T-helper 22 cell (primary cell): Measurements from ENCODE around the gene INPP4A.

Source experiments
- DNase-seq: peaks from one replicate; pipeline ENCODE4 v3.0.0-alpha.2; 2020; ENCODE audit warnings: low read depth

The INPP4A gene

DNA sequence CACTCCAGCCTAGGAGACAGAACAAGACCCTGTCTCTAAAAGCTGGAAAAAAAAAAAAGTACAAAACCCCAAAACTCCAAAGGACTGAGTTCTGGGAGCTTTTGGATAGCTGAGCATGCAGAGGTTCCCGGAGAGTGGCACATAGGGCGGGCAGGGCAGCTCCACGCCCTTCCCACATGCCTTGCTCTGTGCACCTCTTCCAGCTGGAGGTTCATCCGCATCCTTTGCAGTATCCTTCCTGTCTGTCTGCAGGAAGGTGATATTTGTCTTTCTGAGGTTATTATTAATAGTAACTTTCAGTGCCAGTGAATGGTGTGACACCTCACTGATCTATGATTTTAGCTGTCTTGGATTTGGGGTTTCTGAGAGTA is 70.2 kb downstream of the INPP4A start:
- no peak for DNase-seq

GRCh38 chr2:98515250-98515991 is 70.8 kb downstream of the INPP4A start:
- no peak for DNase-seq

- no peak for DNase-seq
Measured at GRCh38 chr2:98516571-98516970, 71.9 kb downstream of the INPP4A start.

DNA sequence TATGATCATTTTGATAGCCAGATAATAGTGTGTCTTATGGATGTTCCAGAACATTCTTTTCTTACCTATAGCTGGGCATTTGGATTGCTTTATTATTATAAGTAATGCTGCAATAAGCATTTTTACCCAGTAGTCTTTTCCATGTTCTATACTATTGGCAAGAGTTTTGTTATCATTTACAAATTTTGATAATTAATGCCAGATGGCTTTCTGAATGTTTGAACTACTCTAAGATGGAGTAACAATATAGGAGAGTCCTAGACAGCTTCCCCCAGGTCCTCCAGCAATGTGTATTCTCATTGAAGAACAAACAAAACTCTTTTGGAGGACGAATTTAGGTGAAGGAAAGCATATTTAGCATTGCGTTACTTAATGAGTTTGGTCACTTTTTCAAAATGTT is 73.0 kb downstream of the INPP4A start:
- DNase-seq = no peak

DNA sequence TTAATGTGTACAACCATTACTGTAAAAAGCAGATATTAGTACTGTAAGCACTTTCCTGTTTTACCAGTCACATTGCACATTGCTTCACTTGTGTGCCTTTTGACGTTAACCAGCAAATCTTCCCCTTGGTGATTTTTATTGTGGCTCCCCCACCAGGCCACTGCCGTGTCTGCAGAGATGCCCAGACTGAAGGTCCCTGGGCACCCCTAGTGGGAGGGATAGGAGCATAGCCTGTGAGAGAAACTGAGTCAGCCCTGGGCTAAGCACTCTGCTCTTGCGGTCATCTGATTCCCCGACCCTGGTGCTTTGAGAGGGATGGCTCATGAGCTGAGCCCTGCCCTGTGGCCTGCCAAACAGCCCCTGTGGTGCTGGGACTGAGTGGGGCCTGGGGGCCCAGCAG is 73.4 kb downstream of the INPP4A start:
- DNase-seq = peak; percentile 15

DNA sequence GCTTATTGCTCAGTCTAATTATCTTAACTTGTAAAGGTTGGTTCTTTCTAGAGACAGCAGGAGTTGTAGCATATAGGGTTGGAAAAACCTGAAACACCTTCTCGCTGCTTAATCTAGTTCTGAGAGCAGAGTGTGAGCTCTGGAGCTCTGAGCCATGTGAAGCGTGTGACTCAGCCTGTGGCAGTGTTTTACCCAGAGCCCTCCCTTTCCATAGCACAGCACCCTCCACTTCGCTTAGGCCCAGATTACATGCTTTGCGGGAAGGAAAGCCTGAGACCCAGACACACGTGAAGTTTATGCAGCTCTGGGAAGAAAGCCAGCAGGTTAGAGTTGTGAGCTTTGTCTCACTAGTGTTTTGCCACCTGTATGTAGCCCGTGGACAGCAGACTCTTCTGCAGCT is 74.5 kb downstream of the INPP4A start:
- no peak for DNase-seq

DNA sequence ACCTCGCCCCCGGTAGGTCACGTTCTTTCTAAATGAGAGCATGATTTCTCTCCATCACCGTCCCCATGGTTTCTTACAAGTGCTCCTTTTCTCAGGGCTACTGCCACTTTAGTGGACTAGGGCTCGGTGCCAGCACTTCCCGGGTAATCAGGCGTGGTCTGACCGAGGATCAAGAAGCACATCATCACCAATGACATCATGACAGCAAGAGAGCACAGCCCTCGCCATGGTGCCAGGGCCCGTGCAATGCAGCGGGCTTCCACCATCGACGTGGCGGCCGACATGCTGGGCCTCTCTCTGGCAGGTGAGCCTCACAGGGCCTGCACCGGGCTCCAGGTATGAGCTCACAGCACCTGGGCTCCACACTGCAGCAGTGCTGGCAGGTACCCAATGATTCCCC is 75.2 kb downstream of the INPP4A start:
- no peak for DNase-seq

DNA sequence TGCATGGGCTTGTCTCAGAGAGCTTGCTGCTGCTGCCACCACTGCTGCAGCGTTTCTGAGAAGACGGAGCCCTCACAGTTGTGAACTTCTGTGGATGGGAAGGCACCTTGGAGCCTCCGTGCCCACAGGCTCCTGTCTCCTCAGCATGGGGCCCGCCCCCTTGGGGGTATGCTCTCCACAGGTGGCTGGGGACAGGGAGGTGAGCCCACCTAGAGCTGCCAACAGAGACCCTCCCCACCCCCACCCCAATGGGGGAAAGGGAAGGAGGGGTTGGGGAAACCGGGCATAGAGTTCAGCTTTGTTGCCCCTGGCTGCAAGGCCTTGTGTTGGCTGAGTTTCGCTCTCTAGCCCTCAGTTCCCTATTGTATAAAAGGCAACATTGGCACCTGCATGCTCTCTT is 76.1 kb downstream of the INPP4A start:
- no peak for DNase-seq

DNA sequence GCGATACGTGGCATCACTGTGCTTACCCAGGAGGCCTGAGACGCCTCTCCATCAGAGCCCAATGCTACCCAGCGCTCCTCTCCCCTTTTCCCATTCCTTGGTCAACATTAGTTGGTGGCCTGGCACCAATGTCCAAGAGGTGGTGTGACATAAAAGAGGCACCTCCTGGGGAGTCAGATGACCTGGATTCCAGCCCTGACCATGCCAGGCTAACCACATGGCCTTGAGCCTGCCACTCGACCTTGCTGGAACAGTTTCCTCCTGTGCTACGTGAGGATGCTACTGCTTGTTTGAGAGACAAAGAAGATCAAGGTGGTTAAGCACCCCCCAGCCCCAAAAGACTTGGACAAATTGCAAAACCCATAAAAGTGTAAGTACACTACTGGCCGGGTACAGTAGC is 76.6 kb downstream of the INPP4A start:
- DNase-seq = no peak

- no peak for DNase-seq
Measured at GRCh38 chr2:98522854-98523253, 78.2 kb downstream of the INPP4A start.

DNA sequence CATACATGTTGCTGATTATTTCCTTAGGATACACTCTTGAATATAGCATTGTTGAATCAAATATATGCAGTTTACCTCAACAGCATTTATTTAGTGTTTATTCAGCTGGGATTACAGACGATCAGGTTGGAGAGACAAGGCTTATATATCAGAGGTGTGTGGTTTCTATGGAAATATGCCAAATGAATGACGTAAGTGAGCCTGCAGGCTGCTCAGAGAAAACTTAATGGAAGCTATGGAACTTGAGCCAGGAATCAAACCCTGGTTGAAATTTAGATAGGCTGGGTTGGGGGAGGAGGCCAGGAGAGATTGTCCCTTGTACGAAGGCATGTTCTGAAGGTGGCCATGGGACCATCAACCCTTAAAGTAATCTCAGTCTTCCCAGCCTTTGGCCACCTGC is 79.5 kb downstream of the INPP4A start:
- no peak for DNase-seq

- DNase-seq = no peak
Measured at GRCh38 chr2:98528349-98528748, 83.7 kb downstream of the INPP4A start.

GRCh38 chr2:98530114-98530513 is 85.5 kb downstream of the INPP4A start:
- no peak for DNase-seq

DNA sequence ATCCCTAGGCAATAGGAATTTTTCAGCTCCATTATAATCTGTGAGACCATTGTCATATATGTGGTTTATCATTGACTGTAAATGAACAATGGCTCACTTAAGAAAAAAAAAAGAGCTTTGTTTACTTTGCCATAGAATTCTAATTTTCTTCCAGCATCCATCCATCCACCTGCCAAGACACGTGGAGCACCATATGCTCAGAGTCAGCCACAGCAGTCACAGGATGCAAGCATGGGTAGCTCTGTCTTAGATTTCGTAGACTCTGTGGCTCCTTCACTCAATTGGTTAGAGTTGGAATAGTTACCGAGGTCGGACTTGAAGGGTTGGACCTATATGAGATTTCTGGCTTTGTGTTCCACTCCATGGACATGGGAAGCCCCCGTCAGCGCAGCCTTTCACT is 88.1 kb downstream of the INPP4A start:
- no peak for DNase-seq

DNA sequence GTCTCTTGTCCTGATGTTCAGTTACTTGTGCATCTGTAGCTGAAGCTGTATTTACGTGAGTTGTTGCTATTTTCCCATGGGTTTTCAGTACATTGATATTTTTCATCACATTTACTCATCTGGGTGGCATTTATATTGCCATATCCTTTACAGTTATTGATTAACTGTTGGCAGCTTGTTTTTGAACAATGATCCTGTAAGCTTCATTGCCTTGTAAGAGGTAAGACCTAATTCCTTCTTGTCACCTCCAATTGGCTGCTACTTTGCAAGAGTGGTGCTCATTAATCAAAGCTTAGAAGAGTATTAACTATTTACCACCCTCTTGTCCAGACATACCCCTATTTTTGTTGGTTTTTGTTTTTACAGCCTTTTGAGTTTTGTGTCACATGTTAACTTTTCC is 88.9 kb downstream of the INPP4A start:
- DNase-seq = no peak

- no peak for DNase-seq
Measured at GRCh38 chr2:98534761-98535160, 90.1 kb downstream of the INPP4A start.

- DNase-seq = no peak
Measured at GRCh38 chr2:98535971-98536677, 91.5 kb downstream of the INPP4A start.

DNA sequence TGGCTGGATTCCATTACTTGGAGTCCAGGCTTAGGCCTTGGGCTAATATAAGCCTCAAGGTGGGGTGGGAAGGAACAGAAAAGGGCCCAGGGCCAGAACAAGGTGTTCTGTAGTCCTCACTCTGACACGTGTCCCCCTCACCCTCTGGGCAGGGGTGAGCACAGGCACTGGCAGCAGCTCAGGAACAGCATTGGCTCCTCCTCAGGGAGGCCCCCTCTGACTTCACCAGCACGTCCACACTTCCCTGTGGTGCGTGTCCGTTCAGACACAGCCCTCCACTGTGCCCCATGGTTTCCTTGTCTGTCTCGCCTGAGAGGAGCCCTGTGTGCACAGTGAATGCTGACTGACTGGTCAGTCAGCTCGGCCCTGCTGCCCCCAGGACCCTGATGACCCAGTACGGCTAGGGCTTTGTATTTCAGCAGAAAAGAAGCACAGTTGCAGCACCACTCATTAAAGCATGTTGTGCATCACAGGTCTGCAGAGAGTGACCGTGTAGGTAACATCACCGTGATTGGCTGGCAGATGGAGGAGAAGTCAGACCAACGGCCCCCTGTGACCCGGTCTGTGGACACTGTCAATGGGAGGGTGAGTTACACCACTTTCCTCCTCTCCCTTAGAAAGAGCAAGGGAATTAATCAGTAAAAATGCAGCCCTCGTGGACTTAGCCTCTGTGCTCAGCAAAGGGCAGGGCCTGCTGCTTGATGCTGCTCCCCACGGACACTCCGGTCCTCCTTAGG is 92.9 kb downstream of the INPP4A start:
- no peak for DNase-seq

- DNase-seq = no peak
Measured at GRCh38 chr2:98538280-98539041, 93.8 kb downstream of the INPP4A start.

GRCh38 chr2:98539056-98539735 is 94.5 kb downstream of the INPP4A start:
- DNase-seq = no peak

- no peak for DNase-seq
Measured at GRCh38 chr2:98540536-98540935, 95.9 kb downstream of the INPP4A start.

GRCh38 chr2:98541489-98541888 is 96.8 kb downstream of the INPP4A start:
- no peak for DNase-seq
